HG02678 (cell line): ENCODE measurements around the gene CSRNP3.

Experiments used
- ATAC-seq: cut with Tn5 transposase; IDR thresholded peaks from one replicate; pipeline ENCODE4 v1.9.1; 2021; ENCODE audit warnings: mild to moderate bottlenecking, moderate library complexity; ENCODE audit not compliant: unreplicated experiment

The CSRNP3 gene

DNA sequence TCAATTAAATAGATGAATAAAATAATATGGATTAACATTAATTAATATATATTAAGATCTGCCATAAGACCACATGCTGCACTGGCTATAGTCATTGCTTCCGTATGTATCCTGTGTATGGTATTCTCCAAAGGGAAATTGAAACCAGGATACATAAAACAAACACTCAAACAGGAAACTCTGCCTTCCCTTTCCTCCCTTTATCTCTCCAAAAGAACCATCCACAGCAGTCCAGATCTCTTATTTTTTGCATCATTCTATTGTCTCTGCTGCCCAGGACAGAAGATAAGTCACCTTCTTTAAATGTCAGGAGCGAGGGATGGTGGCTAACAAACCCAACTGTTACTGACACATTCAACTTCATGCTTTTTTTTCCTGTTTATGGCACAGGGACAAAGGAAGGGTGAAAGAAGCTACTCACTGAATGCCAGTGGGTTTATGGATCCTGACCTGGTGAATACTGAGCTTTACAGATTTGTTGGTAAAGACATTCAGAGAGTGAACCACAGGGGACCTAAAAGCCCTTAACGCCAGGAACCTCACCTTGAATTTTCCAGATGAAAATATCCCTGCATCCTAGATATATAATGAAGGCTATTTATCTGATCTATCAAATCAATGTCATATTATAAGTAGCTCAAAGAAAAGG lies 67.5 kb downstream of the CSRNP3 start:
- ATAC-seq, result no peak

GRCh38 chr2:165539985-165540384 lies 70.5 kb downstream of the CSRNP3 start:
- no peak for ATAC-seq

GRCh38 chr2:165544897-165545296 lies 75.4 kb downstream of the CSRNP3 start:
- peak; percentile 78 for ATAC-seq

GRCh38 chr2:165547900-165548299 lies 78.4 kb downstream of the CSRNP3 start:
- ATAC-seq, result no peak

- no peak for ATAC-seq
These were observed 80.1 kb downstream of the CSRNP3 start for GRCh38 chr2:165549619-165550018.

DNA sequence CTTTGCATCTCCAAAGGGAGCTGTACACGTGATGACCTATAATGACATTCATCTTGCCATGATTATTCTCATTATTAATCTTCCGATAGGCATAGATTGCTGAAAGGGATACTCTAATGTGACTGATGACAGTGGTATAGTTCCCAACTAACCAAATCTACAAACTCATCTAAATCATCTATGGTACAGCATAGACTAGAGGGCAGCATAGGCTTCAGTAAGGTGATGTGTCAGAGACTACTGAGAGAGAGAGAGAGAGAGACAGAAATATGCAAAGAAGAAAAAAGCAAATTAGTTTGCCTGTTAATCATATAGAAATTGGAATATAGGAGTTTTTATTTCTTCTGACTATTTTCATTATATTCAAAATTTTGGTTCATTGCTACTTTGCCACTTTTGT lies 89.3 kb downstream of the CSRNP3 start:
- no peak for ATAC-seq

- ATAC-seq, result no peak
These were observed 91.0 kb downstream of the CSRNP3 start for GRCh38 chr2:165560377-165560988.

GRCh38 chr2:165561516-165561915 lies 92.0 kb downstream of the CSRNP3 start:
- no peak for ATAC-seq

DNA sequence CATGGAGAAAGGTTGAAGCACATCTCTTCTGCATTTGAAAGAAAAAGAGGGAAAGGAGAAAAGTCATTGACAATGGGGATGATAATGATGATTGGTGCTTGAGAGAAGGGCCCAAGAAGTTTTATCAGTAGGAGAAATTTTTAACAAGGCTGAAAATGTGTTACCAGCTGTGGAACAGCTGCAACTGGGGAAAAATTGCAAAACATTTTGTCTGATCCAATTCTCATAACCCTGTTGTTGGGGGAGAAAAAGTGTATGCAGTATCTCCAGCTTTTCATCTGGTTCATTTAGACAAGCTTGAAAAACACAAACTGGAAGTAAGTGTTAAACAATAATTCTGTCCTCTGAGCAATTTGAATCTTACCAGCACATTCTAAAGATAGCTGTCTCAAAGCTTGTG lies 92.7 kb downstream of the CSRNP3 start:
- no peak for ATAC-seq

GRCh38 chr2:165563468-165564225 lies 94.1 kb downstream of the CSRNP3 start:
- ATAC-seq, result no peak

- ATAC-seq, result no peak
These were observed 96.5 kb downstream of the CSRNP3 start for GRCh38 chr2:165566008-165566407.

GRCh38 chr2:165567273-165567672 lies 97.8 kb downstream of the CSRNP3 start:
- no peak for ATAC-seq

- ATAC-seq, result no peak
These were observed 98.9 kb downstream of the CSRNP3 start for GRCh38 chr2:165568361-165568760.

DNA sequence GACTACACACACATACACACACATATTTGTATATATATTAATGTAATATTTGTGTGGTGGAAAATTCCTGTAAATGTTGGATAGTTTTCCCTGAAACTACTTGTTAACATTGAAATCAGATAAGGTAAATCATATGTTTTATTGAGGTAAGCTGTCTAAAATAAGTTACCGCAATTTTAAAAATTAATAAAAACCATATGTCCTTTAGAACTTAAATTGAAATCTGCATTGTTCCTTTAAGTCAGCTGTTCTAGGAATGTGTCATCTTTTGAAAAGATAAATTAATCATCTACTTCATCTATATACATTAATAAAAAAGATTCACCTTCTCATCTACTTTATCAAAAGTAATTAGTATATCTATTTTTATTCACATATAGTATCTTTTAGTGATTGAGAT lies 102.0 kb downstream of the CSRNP3 start:
- ATAC-seq, result no peak

DNA sequence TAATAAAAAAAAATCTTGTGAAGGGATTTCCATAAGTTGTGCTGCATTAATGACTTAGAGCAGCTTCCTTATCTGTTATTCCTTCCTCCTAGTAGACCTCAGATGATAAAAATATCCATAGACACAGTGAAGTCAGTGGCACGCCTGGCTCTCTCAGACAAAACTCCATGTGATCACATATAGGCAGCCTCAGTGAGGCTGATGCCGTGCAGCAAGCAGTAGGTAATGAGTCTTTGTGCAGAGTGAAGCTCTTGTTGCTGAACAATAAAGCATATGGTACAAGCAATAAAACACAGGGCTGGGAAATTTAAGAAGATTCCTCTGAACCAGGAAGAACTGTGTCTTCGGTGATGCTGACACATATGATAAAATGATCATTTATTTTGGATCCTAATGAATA lies 102.7 kb downstream of the CSRNP3 start:
- no peak for ATAC-seq

GRCh38 chr2:165573534-165574461 lies 104.3 kb downstream of the CSRNP3 start:
- no peak for ATAC-seq

- no peak for ATAC-seq
These were observed 105.6 kb downstream of the CSRNP3 start for GRCh38 chr2:165575044-165575615.

DNA sequence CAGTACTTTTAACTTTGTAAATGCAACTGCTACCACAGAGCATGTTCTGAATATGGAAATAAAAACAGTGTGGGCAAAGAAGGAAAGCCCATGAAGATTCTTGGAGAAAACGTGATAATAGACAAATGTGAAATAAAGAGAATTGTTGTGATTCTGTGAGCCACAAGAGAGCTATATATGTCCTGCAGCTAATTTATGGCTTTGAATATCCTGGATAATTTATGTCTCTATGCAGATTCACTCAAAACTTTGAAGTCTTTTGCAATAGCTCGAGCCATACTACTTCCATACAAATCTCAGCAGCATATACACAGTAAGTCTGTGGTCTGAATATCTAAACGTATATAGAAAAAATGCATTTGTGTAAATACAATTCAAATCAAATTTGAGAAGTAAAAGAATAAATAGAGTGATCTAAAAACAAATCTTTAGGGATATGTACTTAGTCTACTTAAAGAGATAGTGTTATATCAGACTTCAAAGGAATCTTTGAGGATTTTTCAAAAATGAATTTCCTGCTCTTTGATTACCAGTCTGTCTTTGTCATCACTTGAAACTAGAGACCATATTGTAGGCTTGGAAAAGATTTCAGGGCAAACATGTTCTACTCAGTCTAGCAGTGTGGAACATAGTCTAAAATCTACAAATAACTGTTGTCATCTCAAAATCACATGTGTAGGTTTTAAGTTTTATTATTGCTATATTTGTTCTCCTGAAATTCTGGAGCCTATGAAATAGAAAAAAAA lies 107.1 kb downstream of the CSRNP3 start:
- no peak for ATAC-seq

DNA sequence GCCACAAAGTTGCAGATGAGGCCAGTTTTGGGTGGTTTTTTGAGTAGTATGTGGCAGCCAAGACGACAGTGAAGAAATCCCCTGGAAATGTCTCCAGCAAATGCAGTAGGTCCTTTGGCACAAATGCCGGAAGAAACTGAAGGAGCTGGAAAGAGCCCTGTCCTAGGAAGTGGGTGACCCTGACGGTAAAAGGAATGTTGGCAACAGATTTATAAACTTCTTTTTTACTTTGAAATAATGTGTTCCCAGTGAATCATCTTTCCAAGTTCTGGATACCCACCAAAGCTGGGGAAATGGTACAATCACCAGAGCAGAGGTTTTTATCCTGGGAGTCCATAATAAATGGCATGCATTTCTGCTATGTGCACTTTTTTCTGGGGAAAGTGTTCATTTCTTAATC lies 112.9 kb downstream of the CSRNP3 start:
- ATAC-seq, result no peak

DNA sequence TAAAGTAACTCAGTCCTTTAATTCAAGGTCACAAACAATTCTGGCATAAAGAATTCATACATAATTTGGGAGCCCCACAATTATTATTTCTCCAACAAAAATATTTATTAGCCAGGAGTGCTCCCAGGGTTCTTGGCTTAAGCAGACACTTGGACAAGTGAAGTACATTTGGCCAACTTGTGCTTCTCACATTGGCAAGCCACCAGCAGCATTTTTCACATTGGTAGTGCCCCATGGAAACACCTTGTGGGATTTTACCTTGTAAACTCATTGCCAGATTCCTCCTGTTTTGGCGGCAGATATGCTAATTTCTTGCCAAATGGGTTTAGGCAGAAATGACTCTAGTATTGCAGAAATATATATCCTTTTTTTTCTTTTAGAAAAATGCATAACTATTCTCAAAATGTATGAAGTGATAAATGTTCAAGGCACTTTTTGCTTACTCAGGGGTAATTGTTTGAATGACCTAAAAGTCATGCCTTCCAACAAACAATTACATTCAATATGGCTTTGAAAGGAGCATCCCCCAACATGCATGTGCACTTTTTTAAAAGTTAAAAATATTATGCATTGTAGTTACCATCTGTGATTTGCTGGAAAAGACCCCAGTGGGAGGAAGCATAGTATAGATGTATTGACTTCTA lies 113.5 kb downstream of the CSRNP3 start:
- no peak for ATAC-seq
